ENCODE data around the gene STT3A.

DNA sequence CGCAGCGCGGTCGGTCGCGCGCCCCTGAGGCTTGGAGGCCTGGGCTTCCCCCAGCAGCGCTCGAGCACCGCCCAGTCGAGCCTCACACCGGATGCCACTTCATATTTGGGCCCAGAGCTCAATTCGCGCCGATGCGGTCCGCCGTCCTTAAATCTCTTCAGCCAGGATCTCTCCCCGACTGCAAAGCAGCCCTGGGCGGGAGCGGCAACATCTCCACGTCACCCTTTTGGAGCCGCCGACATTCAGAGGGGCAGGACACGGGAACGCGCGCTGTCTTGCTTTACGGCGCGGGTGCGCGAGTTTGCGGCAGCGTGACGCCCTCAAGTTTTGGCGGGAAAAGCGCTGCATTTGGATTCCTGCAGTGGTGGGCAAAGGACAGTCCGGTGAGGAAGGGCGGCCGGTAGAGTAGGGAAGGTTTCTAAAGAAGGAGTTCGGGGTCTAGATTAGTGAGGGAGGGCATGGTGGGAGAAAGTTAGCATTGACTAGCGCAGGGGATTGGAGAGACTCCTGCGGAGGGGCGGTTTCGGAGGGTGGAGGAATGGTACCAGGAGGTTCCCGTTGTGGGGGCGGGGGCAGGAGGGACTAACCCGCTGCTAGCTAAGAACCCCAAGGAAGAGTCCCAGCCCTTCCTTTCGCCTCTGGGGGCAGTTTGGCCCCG is 33.1 kb downstream of the STT3A start:
- TF ChIP-seq, protein P1, sequence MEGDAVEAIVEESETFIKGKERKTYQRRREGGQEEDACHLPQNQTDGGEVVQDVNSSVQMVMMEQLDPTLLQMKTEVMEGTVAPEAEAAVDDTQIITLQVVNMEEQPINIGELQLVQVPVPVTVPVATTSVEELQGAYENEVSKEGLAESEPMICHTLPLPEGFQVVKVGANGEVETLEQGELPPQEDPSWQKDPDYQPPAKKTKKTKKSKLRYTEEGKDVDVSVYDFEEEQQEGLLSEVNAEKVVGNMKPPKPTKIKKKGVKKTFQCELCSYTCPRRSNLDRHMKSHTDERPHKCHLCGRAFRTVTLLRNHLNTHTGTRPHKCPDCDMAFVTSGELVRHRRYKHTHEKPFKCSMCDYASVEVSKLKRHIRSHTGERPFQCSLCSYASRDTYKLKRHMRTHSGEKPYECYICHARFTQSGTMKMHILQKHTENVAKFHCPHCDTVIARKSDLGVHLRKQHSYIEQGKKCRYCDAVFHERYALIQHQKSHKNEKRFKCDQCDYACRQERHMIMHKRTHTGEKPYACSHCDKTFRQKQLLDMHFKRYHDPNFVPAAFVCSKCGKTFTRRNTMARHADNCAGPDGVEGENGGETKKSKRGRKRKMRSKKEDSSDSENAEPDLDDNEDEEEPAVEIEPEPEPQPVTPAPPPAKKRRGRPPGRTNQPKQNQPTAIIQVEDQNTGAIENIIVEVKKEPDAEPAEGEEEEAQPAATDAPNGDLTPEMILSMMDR (IDR thresholded peaks at IDR 0.05) = no peak
- peak in 1 of 2 donors; percentile 73 for TF ChIP-seq POLR2A (IDR thresholded peaks at IDR 0.05)

All from thyroid gland (tissue), 4 donors.